Measurements from ENCODE around the gene GBP4.

Gene GBP4

GRCh38 chr1:89191314-89191713 is 7.4 kb downstream of the GBP4 start:
- Histone ChIP-seq H3K4me1 (ENCODE audit: insufficient read depth, low read length) (peaks cover 42% of the 10 kb centered on the region), H3K9me3 (ENCODE audit: insufficient read depth, low read length, severe bottlenecking) (no peaks in the 10 kb centered on the region), H4K20me1 (ENCODE audit: insufficient read depth, low read length) (no peaks in the 10 kb centered on the region), H2AFZ (ENCODE audit: low read depth, low read length) (no peak overlapping the region), H3K79me2 (ENCODE audit: insufficient read depth, low read length) (peaks cover 45% of the 10 kb centered on the region), H3K27ac (ENCODE audit: low read length) (no peak overlapping the region), H3K4me3 (ENCODE audit: low read depth in 1 of 2, low read length in 2 of 2) (no peak overlapping the region), H3K36me3 (ENCODE audit: insufficient read depth, low read length) (peaks cover 99% of the 10 kb centered on the region), H3K4me2 (ENCODE audit: insufficient read depth, low read length) (no peak overlapping the region), H3K27me3 (ENCODE audit: insufficient read depth, low read length, poor library complexity) (no peaks in the 10 kb centered on the region), H3K9ac (ENCODE audit: low read depth, low read length) (no peak overlapping the region)
- no peak for ATAC-seq (ENCODE audit: insufficient read depth, low read depth)
- DNase-seq = no peak
- TF ChIP-seq EZH2 (IDR thresholded peaks at IDR 0.05; ENCODE audit: borderline replicate concordance, low read depth, low read length, severe bottlenecking) = no peak
- TF ChIP-seq, protein P1, sequence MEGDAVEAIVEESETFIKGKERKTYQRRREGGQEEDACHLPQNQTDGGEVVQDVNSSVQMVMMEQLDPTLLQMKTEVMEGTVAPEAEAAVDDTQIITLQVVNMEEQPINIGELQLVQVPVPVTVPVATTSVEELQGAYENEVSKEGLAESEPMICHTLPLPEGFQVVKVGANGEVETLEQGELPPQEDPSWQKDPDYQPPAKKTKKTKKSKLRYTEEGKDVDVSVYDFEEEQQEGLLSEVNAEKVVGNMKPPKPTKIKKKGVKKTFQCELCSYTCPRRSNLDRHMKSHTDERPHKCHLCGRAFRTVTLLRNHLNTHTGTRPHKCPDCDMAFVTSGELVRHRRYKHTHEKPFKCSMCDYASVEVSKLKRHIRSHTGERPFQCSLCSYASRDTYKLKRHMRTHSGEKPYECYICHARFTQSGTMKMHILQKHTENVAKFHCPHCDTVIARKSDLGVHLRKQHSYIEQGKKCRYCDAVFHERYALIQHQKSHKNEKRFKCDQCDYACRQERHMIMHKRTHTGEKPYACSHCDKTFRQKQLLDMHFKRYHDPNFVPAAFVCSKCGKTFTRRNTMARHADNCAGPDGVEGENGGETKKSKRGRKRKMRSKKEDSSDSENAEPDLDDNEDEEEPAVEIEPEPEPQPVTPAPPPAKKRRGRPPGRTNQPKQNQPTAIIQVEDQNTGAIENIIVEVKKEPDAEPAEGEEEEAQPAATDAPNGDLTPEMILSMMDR (IDR thresholded peaks at IDR 0.05; ENCODE audit: borderline replicate concordance, extremely low read depth, low read length, poor library complexity, severe bottlenecking) = no peak

GRCh38 chr1:89190017-89190416 is 8.7 kb downstream of the GBP4 start:
- Histone ChIP-seq H3K9me3 (ENCODE audit: insufficient read depth, low read length, severe bottlenecking) (no peaks in the 10 kb centered on the region), H3K36me3 (ENCODE audit: insufficient read depth, low read length) (peaks cover 99% of the 10 kb centered on the region), H2AFZ (ENCODE audit: low read depth, low read length) (no peak overlapping the region), H3K27me3 (ENCODE audit: insufficient read depth, low read length, poor library complexity) (no peaks in the 10 kb centered on the region), H3K27ac (ENCODE audit: low read length) (no peak overlapping the region), H3K4me1 (ENCODE audit: insufficient read depth, low read length) (peaks cover 29% of the 10 kb centered on the region), H3K79me2 (ENCODE audit: insufficient read depth, low read length) (peaks cover 32% of the 10 kb centered on the region), H3K4me3 (ENCODE audit: low read depth in 1 of 2, low read length in 2 of 2) (no peak overlapping the region), H4K20me1 (ENCODE audit: insufficient read depth, low read length) (no peaks in the 10 kb centered on the region), H3K9ac (ENCODE audit: low read depth, low read length) (no peak overlapping the region), H3K4me2 (ENCODE audit: insufficient read depth, low read length) (no peak overlapping the region)
- ATAC-seq (ENCODE audit: insufficient read depth, low read depth) (no peak), DNase-seq (no peak)
- no peak for TF ChIP-seq EZH2 (IDR thresholded peaks at IDR 0.05; ENCODE audit: borderline replicate concordance, low read depth, low read length, severe bottlenecking)
- TF ChIP-seq, protein P1 (IDR thresholded peaks at IDR 0.05; ENCODE audit: borderline replicate concordance, extremely low read depth, low read length, poor library complexity, severe bottlenecking) = no peak

DNA sequence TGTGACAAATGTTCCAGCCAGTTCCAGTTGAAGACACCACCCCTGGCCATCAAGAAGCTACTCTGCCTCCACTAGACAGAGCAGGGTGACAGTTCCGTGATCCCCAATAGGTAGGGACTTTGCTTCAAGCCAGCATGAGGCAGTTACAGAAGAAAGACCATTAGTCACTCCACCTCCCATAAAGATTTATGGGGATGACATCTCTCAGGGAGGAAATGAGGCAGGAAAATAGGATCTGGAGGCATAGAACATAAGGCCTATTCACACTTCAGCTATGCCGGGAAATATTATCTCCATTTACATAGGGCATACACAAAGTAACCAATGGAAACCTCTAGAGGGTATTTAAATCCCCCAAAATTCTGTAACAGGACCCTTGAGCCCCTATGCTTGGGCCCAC is 19.4 kb downstream of the GBP4 start:
- Histone ChIP-seq H3K4me3 (ENCODE audit: low read depth in 1 of 2, low read length in 2 of 2) (no peak overlapping the region), H3K36me3 (ENCODE audit: insufficient read depth, low read length) (peaks cover 22% of the 10 kb centered on the region), H3K9me3 (ENCODE audit: insufficient read depth, low read length, severe bottlenecking) (no peaks in the 10 kb centered on the region), H2AFZ (ENCODE audit: low read depth, low read length) (no peak overlapping the region), H3K4me1 (ENCODE audit: insufficient read depth, low read length) (no peaks in the 10 kb centered on the region), H3K79me2 (ENCODE audit: insufficient read depth, low read length) (no peaks in the 10 kb centered on the region), H3K27ac (ENCODE audit: low read length) (no peak overlapping the region), H4K20me1 (ENCODE audit: insufficient read depth, low read length) (no peaks in the 10 kb centered on the region), H3K9ac (ENCODE audit: low read depth, low read length) (no peak overlapping the region), H3K27me3 (ENCODE audit: insufficient read depth, low read length, poor library complexity) (no peaks in the 10 kb centered on the region), H3K4me2 (ENCODE audit: insufficient read depth, low read length) (no peak overlapping the region)
- TF ChIP-seq EZH2 (IDR thresholded peaks at IDR 0.05; ENCODE audit: borderline replicate concordance, low read depth, low read length, severe bottlenecking) = no peak
- TF ChIP-seq, protein P1 (IDR thresholded peaks at IDR 0.05; ENCODE audit: borderline replicate concordance, extremely low read depth, low read length, poor library complexity, severe bottlenecking) = no peak
- DNase-seq = no peak
- ATAC-seq (ENCODE audit: insufficient read depth, low read depth) = no peak

DNA sequence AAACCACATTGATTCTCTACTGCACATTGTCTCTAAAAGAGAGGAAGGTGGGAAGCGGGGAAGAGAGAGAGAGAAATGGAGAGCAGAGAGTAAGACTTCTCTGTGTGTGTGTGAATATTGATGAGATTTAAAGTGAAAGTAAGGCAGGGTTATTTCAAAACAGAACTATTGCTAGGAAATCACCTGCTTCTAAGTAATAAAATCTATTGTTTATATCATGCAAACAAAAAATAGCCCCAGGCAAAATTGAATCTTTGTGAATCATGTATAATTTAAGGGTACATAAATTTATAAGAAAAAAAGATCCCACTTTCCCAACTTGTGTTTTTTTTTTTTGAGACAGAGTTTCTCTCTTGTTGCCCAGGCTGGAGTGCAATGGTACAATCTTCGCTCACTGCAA is 21.8 kb downstream of the GBP4 start:
- no peak for ATAC-seq (ENCODE audit: insufficient read depth, low read depth)
- H3K9ac ChIP-seq (ENCODE audit: low read depth, low read length) = no peak overlapping the region
- peaks cover 2% of the 10 kb centered on the region for H3K36me3 ChIP-seq (ENCODE audit: insufficient read depth, low read length)
- H3K4me3 ChIP-seq (ENCODE audit: low read depth in 1 of 2, low read length in 2 of 2) = no peak overlapping the region
- H3K79me2 ChIP-seq (ENCODE audit: insufficient read depth, low read length) = no peaks in the 10 kb centered on the region
- no peaks in the 10 kb centered on the region for H4K20me1 ChIP-seq (ENCODE audit: insufficient read depth, low read length)
- no peaks in the 10 kb centered on the region for H3K4me1 ChIP-seq (ENCODE audit: insufficient read depth, low read length)
- no peak overlapping the region for H3K27ac ChIP-seq (ENCODE audit: low read length)
- peak overlapping the region; percentile 50 for H2AFZ ChIP-seq (ENCODE audit: low read depth, low read length)
- no peak for DNase-seq
- no peaks in the 10 kb centered on the region for H3K9me3 ChIP-seq (ENCODE audit: insufficient read depth, low read length, severe bottlenecking)
- H3K27me3 ChIP-seq (ENCODE audit: insufficient read depth, low read length, poor library complexity) = no peaks in the 10 kb centered on the region
- TF ChIP-seq, protein P1 (IDR thresholded peaks at IDR 0.05; ENCODE audit: borderline replicate concordance, extremely low read depth, low read length, poor library complexity, severe bottlenecking) = no peak
- TF ChIP-seq EZH2 (IDR thresholded peaks at IDR 0.05; ENCODE audit: borderline replicate concordance, low read depth, low read length, severe bottlenecking) = no peak
- H3K4me2 ChIP-seq (ENCODE audit: insufficient read depth, low read length) = peak overlapping the region; percentile 15; the same call in 1 of the 2 replicates
